HG02623 (cell line): Measurements from ENCODE around the gene CGN.
A peak's percentile ranks its signal among the peaks of the same experiment; 100 is the strongest.

Experiments used
- ATAC-seq: cut with Tn5 transposase; IDR thresholded peaks from one replicate; pipeline ENCODE4 v1.9.1; 2021; ENCODE audit warnings: moderate library complexity; ENCODE audit not compliant: unreplicated experiment

CGN gene

DNA sequence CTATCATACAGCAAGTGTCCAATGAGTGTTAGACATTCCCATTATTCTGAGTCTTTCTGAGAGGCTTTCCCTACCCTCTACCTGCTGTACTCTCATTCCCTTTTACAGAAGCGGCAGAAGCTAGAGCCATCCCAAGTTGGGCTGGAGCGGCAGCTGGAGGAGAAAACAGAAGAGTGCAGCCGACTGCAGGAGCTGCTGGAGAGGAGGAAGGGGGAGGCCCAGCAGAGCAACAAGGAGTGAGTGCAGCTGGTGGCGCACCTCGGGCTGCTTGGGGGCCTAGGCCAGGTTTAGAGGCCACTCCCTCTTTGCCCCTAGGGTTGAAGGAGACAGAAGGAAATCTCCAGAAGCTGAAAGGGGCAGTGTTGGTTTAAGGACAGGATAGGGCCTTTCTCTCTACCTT is 12.1 kb downstream of the CGN start:
- no peak for ATAC-seq

DNA sequence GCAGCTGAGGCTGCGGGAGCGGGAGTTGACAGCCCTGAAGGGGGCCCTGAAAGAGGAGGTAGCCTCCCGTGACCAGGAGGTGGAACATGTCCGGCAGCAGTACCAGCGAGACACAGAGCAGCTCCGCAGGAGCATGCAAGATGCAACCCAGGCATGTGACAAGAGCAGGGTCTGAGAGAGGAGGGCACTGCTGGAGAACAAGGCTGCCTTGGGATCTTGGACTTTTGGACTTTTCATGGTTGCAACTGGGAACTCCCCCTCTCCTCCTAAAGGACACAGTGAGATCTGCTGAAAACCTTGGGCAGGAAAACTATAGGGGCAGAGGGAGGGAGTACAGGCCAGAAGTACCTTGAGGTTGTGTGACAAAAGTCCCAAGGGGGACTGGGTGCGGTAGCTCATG is 13.5 kb downstream of the CGN start:
- no peak for ATAC-seq

DNA sequence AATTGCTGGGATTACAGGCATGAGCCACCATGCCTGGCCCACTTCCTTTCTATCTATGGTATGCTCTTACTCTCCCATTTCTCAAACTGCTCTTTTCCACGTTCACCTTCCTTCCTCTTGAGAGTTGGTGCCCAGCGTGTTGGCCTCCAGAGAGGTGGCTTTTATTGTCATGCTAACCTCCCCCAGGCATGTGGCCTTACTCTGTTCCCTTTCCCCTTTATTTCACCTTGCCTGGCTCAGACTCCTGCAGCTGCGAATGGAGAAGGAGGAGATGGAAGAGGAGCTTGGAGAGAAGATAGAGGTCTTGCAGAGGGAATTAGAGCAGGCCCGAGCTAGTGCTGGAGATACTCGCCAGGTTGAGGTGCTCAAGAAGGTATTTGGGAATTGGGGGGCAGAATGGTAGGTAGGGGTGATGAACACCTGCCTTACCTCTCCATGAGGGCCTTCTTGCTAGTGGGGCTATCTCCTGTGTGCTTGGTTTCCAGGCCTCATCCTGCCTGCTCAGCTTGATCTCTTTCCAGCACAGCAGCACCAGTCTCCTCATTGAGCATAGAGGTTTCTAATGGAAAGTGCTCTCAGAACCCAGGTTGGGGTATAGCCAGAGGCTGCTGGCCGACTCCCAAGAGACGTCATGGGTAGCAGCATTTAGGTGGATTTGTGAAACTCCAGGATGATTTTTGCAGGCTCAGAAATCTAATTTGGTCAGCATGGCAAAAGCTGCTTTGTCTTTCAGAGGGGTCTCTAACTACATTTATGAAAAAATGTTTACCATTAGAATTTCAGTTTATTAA is 15.7 kb downstream of the CGN start:
- ATAC-seq, result no peak

DNA sequence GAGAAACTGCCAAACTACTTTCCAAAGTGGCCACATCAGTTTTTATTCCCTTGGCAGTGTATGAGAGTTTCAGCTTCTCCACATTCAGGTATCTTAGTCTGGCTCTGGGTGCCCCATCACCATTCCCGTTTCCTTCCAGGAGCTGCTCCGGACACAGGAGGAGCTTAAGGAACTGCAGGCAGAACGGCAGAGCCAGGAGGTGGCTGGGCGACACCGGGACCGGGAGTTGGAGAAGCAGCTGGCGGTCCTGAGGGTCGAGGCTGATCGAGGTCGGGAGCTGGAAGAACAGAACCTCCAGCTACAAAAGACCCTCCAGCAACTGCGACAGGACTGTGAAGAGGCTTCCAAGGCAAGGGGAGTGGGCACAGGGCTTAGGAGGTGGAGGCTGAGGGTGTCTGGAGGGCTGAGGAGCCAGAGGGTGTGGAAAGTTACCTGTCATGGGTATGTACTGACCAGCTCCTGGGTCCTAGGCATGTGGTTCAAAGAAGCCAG is 18.1 kb downstream of the CGN start:
- ATAC-seq, result no peak

DNA sequence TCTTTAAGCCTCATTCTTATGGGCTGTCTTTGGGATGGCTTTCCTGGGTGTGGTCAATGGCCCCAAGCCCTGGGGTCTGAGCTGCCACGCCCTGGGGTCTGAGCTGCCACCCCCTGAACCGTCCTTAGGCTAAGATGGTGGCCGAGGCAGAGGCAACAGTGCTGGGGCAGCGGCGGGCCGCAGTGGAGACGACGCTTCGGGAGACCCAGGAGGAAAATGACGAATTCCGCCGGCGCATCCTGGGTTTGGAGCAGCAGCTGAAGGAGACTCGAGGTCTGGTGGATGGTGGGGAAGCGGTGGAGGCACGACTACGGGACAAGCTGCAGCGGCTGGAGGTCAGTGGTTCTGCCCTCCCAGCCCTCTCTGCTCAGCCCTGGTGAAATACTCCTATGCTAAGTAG is 18.6 kb downstream of the CGN start:
- ATAC-seq, result no peak

DNA sequence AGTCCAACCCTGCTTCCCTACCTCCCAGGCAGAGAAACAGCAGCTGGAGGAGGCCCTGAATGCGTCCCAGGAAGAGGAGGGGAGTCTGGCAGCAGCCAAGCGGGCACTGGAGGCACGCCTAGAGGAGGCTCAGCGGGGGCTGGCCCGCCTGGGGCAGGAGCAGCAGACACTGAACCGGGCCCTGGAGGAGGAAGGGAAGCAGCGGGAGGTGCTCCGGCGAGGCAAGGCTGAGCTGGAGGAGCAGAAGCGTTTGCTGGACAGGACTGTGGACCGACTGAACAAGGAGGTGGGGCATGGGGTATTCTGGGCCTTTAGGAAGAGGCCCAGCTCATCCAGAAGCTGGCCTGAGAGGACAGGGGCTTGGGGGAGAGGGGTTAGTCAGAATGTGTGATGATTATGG is 19.3 kb downstream of the CGN start:
- no peak for ATAC-seq

DNA sequence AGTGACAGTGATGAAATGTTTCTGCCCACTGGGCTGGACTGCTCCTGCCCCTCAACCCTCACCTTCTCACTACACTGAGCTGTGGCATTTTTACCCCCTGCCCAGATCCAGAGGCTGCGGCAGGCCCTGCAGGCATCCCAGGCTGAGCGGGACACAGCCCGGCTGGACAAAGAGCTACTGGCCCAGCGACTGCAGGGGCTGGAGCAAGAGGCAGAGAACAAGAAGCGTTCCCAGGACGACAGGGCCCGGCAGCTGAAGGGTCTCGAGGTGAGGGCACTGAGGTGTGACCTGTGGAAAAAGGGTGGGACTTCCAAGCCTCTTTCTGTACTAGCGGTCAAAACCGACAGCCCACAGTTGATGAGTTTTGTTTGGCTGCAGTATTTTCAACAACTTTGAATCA is 22.7 kb downstream of the CGN start:
- no peak for ATAC-seq

DNA sequence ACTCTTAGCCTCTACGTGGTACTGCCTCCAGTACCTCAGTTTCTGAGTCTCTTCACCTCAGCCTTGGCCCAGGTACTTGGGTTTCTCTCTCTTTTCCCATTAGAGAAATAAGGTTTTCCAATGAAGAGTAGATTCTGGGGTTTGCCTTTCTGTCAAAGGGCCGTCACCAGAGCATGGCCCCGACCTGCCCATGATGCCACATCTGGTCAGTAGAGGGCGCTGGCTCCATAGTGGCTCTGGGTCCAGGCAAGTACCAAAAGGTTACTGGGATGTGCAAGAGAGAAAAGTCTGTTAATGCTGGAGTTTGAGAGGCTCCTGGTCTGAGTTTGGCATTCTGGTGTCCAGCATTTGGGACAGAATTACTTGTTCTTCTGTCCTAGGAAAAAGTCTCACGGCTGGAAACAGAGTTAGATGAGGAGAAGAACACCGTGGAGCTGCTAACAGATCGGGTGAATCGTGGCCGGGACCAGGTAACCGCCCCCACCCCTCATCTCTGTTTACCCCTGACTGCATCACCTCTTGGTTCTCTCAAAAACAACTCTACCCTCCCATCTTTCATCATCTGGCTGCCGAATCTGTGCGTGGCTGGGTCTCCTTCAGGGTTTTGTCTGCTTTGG is 23.6 kb downstream of the CGN start:
- ATAC-seq, result no peak

DNA sequence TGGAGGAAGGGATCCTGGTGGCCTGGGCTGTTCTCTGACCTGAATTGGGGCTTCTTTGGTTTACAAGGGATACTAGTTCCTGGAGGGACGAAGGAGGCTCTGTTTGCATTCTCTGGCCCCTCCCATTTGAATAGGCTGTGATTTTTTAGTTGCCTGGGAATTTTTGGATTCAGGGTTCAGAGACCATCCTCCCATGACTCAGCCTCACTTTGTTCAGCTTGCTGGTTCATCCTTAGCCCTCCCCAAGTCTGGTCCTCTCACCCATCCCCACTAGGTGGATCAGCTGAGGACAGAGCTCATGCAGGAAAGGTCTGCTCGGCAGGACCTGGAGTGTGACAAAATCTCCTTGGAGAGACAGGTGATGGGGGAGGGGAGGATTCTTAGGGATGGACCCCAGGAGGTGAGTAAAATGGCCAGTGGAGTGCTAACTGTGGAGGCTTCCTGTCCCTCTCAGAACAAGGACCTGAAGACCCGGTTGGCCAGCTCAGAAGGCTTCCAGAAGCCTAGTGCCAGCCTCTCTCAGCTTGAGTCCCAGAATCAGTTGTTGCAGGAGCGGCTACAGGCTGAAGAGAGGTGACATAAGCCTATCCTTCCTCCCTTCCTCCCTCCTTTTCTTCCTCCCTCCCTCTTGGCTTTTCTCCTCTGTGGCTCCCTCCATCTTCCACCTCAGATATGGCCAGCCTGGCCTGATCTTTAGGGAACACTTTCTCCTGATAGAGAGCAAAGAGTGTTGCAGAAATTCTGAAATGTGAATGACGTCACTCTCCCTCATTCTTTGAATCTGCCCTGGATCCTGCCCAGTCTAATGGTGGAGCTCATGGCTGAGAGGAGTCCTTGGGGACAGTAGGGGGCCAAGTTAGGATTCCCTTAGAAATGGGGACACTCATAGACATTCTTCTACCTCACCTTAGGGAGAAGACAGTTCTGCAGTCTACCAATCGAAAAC is 24.4 kb downstream of the CGN start:
- ATAC-seq, result no peak

DNA sequence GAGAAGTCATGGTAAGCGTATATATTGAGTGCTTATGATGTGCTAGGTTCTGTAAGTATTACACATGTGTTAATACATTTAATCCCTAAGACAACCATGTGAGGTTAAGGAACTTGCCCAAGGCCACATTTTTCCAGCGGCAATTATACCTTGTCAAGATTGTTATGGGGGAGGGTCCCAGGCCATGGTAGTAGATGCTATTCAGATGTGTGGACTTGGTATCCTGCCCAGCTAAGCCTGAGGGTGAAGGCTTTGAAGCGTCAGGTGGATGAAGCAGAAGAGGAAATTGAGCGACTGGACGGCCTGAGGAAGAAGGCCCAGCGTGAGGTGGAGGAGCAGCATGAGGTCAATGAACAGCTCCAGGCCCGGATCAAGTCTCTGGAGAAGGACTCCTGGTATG is 25.3 kb downstream of the CGN start:
- ATAC-seq, result no peak

DNA sequence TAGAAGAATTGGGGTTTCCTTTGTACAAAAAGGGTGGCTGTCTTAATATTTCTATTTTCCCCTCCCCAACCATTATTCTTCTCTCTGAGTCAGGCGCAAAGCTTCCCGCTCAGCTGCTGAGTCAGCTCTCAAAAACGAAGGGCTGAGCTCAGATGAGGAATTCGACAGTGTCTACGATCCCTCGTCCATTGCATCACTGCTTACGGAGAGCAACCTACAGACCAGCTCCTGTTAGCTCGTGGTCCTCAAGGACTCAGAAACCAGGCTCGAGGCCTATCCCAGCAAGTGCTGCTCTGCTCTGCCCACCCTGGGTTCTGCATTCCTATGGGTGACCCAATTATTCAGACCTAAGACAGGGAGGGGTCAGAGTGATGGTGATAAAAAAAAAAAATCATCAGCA is 25.9 kb downstream of the CGN start:
- ATAC-seq, result no peak

DNA sequence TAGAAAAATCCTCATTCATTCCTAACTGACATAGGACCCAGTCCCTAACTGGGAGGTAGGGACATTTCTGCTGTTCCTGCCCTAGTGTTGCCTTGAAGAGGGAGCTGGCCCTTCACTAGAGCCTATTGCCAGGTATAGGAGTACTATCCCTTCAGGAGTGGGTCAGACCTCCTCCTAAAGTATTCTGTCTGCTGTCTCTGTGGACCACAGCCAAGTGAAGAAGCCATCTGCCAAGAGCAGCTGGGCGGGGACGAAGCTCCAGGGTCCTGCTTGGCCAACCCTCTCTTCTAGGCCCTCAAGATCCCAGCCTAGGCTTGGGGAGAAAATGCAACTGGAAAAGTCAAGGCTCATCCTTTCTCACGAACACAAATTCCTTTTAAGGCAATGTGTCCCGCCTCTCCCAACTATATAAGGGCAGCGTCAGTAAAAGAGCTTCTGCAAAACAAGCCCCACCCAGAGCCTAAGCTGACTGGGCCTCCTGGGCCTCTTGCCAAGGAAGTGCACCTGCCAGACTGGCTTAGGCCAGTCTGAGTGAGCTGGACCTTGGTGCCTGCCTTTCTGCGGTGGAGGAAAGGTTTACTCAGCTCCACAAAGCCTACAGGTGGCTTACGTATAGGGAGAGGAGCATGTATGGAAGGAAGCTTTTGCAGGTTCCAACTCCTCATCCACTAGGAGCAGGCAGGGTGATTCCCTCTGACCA is 28.3 kb downstream of the CGN start:
- ATAC-seq, result peak; percentile 26

DNA sequence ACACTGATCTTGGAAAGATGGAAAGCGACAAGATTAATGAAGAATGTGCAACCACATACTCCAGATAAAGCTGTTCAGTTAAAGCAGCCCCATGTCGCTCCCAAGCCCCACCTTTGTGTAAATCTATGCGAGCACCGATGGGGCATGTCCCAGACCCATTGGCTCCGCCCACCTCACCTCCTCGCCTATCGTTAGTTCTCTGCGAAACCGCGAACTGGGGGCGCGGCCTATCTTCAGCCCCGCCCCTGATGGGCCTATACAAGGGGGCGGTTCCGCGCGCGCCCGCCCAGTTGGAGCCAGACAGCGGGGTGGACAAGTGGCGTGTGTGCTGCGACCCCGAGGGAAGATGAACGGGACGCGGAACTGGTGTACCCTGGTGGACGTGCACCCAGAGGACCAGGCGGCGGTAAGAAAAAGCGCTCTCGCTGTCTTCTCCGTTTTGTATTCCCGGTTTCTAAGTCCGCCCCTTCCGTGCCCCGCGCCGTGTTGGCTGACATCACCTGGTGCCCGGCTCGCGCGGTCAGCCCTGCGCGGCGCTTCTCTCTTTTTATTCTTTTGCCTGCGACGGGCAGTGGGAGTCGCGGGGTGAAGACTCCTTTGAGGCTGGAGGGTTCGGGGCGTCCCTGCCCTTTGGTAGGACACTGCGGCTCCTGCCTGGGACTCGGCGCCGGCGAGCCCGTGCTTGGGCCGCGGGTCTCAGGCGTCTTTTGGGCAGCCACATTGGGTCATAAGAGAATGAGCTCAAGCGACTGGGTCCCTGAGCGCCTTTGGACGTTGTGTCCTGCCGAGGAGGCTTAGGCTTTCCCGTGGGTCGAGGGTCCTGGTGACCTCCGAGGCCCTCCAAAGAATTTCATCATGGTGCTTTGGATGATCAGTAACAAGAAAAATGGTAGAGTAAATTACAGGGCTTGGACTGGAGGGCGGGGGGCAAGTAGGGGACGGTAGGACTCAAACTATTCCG is 29.1 kb downstream of the CGN start, which contains the start of gene TUFT1:
Gene TUFT1, plus strand, starts transcription at position 289 of the 961 bp plus-strand sequence. Its CDS starts 58 bp downstream, at position 347.
- peak; percentile 89 for ATAC-seq

DNA sequence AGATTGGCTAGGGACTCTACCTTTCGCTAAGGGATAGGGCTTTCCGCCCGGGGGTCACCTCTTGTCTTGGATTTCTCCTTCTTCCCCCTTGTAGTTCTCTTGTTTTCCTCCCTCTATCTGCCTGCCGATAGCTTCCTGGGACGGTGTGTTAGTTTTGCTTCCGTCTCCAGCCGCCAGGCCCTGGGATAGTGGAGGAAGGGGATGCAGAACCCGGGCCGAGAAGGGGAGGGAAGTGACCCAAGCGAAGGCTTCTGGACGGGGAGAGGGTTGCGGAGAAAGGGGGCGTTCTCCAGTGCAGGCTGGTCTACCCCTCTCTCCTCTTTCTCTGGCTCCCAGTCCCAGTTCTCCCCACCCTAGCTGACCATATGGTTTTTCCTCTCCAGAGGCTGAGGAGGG is 29.8 kb downstream of the CGN start:
- ATAC-seq, result no peak

DNA sequence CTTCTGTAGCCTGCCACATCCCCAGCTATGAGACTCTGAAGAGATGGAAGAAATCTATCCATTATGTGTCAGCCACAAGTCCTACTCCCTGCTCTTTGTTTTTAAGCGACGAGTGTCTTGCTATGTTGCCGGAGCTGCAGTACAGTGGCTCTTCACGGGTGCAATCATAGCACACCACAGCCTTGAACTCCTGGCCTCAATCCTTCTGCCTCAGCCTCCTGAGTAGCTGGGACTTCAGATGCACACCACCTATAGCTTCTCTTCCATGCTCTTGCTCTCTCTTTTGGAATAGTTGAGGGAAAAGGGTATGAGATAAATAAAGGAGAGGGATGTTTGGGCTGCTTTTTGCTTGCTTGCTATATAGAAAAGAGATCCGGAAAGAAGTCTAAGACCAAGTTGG is 30.6 kb downstream of the CGN start:
- no peak for ATAC-seq

DNA sequence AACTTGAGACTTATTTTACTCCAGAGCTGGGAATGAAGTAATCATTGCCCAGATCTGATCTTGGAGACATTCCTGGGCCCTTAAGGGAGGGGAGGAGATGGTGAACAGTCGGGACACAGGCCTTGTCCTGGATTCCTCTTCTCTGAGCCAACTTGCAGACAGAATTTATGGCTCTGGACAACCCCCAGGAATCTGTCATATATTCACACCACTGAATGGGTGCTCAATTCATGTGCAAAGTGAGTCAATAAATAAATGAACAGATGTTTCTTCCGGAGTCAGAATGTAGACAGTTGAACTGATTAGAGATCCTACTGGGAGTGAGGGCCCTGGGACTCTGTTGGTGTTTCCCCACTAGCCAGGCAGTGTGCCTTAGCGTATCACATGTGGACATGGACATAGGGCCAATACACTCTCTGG is 31.5 kb downstream of the CGN start:
- ATAC-seq, result no peak

DNA sequence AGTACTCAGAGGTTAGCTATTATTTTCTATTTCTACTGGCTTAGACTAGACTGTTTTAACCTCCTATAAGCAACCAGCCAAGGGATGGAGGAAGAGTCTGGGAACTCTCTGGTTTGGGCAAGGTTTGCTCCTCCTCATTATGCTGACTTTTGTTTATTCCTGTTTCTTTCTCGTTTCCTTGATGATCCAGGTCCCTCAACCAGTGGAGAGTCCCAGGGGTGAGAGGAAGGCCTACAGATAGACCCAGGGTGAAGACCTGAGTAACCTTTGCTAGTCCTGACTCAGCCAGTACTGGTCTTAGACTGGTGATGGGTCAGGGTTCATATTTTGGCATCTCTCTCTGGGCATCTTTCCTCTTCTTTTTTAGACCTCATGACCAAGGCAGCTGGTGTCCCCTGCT is 34.4 kb downstream of the CGN start:
- ATAC-seq, result no peak

DNA sequence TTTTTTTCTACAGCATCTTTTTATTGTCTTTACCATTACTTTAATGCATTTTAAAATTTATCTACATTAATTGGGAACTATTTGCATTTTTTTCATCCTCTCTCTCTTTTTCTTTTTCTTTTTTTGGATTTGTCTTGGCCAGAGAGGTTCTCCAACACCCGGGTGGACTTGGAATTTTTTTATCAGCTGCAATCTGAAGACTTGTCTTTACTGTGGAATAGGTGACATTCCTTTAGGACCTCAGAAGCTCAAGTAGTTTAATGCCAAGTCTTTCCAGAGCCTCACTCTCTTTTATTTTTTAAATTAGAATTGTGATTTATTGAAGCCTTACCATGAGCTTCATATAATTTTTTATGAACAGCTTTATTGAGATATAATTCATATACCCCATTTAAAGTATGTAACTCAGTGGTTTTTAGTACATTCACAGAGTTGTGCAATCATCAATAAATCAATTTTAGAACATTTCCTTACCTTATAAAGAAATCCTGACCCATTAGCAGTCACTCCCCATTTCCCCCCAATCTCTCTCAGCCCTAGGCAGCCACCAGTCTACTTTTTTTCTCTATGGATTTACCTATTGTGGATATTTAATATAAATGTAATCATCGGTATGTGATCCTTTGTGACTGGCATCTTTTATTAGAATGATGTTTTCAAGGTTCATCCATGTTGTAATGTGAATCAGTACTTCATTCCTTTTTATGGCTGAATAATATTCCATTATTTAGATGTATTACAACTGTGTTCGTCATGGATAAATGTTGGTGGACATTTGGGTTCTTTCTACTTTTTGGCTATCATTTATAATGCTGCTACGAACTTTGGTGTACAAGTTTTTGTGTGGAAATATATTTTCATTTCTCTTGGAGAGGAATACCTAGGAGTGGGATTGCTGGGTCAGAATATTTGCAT is 35.1 kb downstream of the CGN start:
- ATAC-seq, result no peak
